ENCODE measurements around the gene GTF2H2.
"Not testable (repeated sequence)": the region's sequence is repeated elsewhere in the genome, so short reads cannot be mapped to it uniquely, and the experiment has no call there.

GTF2H2 gene

GRCh38 chr5:71013575-71013974 lies 53.9 kb downstream of the GTF2H2 start:
- no peak for DNase-seq (ENCODE audit: low read depth in 2 of 2)

- DNase-seq (ENCODE audit: low read depth in 2 of 2), result no peak
These were observed 56.2 kb downstream of the GTF2H2 start for GRCh38 chr5:71011194-71011792.

GRCh38 chr5:71006983-71007382 lies 60.5 kb downstream of the GTF2H2 start:
- DNase-seq (ENCODE audit: low read depth in 2 of 2), result not testable (repeated sequence)

Data from activated CD4-positive, alpha-beta T cell treated with anti-CD3 and anti-CD28 coated beads for 24 hours (primary cell).